HG03108 (cell line): ENCODE measurements around the gene KRTAP1-5.
"Not testable (repeated sequence)": the region's sequence is repeated elsewhere in the genome, so short reads cannot be mapped to it uniquely, and the experiment has no call there.

ENCODE experiments used
- ATAC-seq: cut with Tn5 transposase; IDR thresholded peaks from one replicate; pipeline ENCODE4 v1.9.1; 2021; ENCODE audit warnings: moderate library complexity; ENCODE audit not compliant: unreplicated experiment

The KRTAP1-5 gene

GRCh38 chr17:41009301-41009760 lies 17.7 kb downstream of the KRTAP1-5 start:
- ATAC-seq: no peak

DNA sequence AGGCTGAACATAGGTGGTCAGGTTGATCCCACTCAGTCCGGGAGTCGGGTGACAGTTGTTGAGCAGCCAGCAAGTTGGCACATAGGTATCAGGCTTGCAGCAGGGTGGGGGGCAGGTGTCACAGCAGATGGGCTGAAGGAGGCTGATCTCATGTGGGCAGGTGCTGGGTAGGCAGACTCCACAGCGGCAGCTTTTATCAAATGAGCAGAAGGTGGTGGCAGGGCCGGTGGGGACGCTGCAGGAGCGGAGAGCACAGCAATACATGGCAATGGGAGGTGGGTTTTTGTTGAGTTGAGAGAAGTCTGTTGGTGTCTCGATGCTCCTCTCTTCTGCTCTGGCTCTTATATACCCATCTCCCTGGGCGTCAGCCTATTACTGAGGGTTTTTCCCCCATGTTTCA lies 18.2 kb downstream of the KRTAP1-5 start, which contains the start of gene KRTAP3-1:
Gene KRTAP3-1 (minus strand): TSS at position 318 of the 400 bp plus-strand sequence. CDS start 54 bp downstream, at position 264.
- ATAC-seq: no peak

DNA sequence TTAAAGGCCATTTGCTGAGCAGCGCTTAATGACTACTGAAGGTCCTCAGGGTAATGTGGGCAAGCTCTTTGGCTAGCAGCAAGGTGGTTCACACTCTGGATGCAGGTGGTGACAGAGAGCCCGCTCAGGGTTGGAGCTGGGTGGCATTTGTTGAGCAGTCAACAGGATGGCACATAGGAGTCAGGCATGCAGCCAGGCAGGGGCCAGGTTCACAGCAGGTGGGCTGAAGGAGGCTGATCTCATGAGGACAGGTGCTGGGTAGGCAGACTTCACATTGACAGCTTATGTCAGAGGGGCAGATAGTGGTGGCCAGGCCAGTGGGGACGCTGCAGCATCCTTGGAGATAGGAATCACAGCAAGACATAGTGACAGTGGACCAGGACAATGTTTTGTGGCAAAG lies 22.6 kb downstream of the KRTAP1-5 start:
- ATAC-seq: no peak

- ATAC-seq: no peak
Observed at GRCh38 chr17:41003926-41004325, 23.1 kb downstream of the KRTAP1-5 start.

DNA sequence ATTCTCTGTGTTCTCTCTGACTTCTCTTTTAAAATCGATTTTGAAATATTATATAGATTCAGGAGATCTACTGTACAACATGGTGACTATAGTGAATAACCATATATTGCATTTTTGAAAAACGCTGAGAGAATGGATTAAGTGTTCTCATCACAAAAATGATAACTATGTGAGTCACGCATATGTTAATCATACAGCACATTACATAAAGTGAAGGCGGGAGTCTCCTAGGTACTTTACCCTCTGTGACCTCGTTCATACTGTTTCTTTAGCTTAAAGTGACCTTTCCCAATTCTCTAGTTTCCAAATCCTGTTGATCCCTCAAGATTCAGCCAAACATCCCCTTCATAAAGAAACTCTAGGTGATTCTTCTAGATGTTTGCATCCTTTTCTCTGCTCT lies 24.2 kb downstream of the KRTAP1-5 start:
- ATAC-seq: no peak

DNA sequence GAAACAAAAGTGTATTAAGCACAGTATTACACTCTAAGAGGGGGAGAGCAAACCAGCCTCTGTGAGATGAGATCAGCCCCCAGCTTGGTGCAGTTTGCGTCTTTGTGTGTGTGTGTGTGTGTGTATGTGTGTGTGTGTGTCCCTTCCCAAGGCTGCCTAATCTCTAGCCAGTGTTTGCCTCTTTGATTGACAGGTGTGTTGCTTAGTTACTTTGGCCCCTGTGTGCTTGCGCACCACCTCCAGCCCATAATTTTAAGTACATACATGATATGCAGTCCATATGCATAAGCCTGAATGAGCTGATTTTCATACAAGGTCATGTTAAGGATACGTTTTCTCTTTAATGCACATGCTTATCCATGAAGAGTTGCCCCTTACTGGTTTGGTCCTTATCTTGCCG lies 25.2 kb downstream of the KRTAP1-5 start:
- ATAC-seq: no peak

DNA sequence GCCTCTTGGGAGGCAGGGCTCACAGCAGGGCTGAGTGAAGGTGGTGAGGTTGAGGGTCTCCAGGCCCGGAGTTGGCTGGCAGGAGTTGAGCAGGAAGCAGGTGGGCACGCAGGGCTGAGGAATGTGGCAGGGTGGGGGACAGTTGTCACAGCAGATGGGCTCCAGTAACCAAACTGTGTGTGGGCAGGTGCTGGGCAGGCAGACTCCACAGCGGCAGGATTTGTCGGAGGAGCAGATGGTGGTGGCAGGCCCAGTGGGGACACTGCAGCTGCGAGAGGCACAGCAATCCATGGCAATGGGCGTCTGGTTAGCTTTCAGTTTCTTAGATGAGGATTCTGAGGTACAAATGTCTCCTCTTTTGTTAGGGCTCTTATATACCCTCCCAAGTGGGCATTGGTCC lies 27.4 kb downstream of the KRTAP1-5 start, which contains the start of gene KRTAP3-2:
Gene KRTAP3-2 (minus strand): TSS at position 344 of the 400 bp plus-strand sequence. CDS start 53 bp downstream, at position 291.
- not testable (repeated sequence) for ATAC-seq

DNA sequence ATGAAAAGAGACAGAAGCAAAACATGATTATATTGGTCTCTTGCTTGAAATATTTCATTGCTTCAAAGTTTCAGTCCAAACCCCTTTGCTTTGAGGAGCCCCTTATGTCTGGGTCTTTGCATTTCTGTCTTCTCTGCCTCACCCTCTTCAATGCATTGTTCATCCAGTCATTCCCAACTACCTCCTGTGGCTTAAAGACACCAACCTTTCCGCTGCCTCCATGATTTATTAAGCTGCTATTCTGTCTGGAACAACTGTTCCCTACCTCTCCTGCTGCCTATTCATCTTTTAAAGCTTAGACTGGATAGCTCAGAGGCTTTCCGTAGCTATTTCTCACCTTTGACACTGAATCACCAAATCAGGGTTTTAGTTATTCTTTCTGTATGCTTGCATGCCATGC lies 29.6 kb downstream of the KRTAP1-5 start:
- no peak for ATAC-seq

GRCh38 chr17:40996829-40997228 lies 30.2 kb downstream of the KRTAP1-5 start:
- ATAC-seq: no peak

DNA sequence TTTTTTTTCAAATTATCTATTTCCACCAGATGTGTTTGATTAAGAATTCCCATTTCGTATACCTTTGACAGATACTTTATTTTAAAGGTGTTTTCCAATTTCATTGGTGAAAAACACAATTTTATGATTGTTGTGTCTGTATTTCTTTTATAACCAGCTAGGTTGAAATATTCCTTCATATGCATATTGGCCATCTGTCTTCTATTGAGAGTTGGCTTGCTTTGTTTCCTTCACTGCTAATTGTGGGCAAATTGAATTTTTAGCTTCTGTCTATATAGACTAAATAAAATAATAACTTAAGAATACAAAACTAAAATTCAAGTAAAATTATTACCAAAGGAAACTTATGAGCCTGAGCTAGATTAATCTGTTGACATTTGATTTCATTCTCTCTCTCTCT lies 31.9 kb downstream of the KRTAP1-5 start:
- no peak for ATAC-seq

GRCh38 chr17:40993839-40994238 lies 33.2 kb downstream of the KRTAP1-5 start, which contains the start of gene KRTAP3-3:
TSS of gene KRTAP3-3 (minus strand) at chr17:40994164. CDS start at chr17:40994097, 67 bp downstream.
- ATAC-seq: no peak

GRCh38 chr17:40993084-40993483 lies 33.9 kb downstream of the KRTAP1-5 start:
- ATAC-seq: no peak

DNA sequence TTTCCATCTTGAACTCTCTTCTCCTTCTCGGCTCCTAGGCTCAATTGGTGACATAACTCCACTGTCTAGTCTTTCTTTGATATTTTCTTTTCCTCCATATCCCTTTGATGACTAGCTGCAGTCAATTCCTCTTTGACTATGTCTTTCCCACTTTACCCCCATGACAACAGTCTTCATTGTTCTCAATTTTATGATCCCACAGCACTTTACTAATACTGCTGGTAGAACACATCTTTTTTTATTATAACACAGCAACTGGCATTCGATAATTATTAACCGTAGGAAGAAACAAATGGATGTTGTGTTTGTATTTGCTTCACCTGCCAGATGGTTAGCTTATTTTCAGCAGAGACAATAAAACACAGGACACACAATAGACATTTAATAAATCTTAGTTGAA lies 34.3 kb downstream of the KRTAP1-5 start:
- ATAC-seq: no peak

- ATAC-seq: no peak
Observed at GRCh38 chr17:40986920-40987319, 40.1 kb downstream of the KRTAP1-5 start.

GRCh38 chr17:40984226-40984625 lies 42.8 kb downstream of the KRTAP1-5 start, which contains the start of gene KRT40:
TSS of gene KRT40 (minus strand) at chr17:40984326. CDS start at chr17:40984273, 53 bp downstream.
- no peak for ATAC-seq

- no peak for ATAC-seq
Observed at GRCh38 chr17:40981115-40981514, 45.9 kb downstream of the KRTAP1-5 start.

GRCh38 chr17:40980596-40980995 lies 46.4 kb downstream of the KRTAP1-5 start:
- no peak for ATAC-seq

GRCh38 chr17:40980117-40980516 lies 46.9 kb downstream of the KRTAP1-5 start:
- ATAC-seq: no peak

- ATAC-seq: no peak
Observed at GRCh38 chr17:40978575-40979151, 48.3 kb downstream of the KRTAP1-5 start.
